Measurements from ENCODE around the gene ERGIC1.

Gene ERGIC1

GRCh38 chr5:172875505-172876279 lies 41.6 kb downstream of the ERGIC1 start:
- no peak for DNase-seq (ENCODE audit: low read depth)
- H3K4me3 ChIP-seq (replicated peaks; ENCODE audit: low read depth, low read length): no peak overlapping the region
- no peak for TF ChIP-seq CTCF (IDR thresholded peaks at IDR 0.05; ENCODE audit: low read length, missing control alignments)

- no peak for DNase-seq (ENCODE audit: low read depth)
- TF ChIP-seq CTCF (IDR thresholded peaks at IDR 0.05; ENCODE audit: low read length, missing control alignments): no peak
- H3K4me3 ChIP-seq (replicated peaks; ENCODE audit: low read depth, low read length): no peak overlapping the region
Measured at GRCh38 chr5:172876578-172876977, 42.5 kb downstream of the ERGIC1 start.

- TF ChIP-seq CTCF (IDR thresholded peaks at IDR 0.05; ENCODE audit: low read length, missing control alignments): no peak
- no peak for DNase-seq (ENCODE audit: low read depth)
- H3K4me3 ChIP-seq (replicated peaks; ENCODE audit: low read depth, low read length): no peak overlapping the region
Measured at GRCh38 chr5:172877466-172878260, 43.6 kb downstream of the ERGIC1 start.

- no peak for DNase-seq (ENCODE audit: low read depth)
- no peak for TF ChIP-seq CTCF (IDR thresholded peaks at IDR 0.05; ENCODE audit: low read length, missing control alignments)
- H3K4me3 ChIP-seq (replicated peaks; ENCODE audit: low read depth, low read length): no peak overlapping the region
Measured at GRCh38 chr5:172878585-172878932, 44.5 kb downstream of the ERGIC1 start.

- no peak overlapping the region for H3K4me3 ChIP-seq (replicated peaks; ENCODE audit: low read depth, low read length)
- no peak for TF ChIP-seq CTCF (IDR thresholded peaks at IDR 0.05; ENCODE audit: low read length, missing control alignments)
- no peak for DNase-seq (ENCODE audit: low read depth)
Measured at GRCh38 chr5:172878933-172879752, 45.1 kb downstream of the ERGIC1 start.

- DNase-seq (ENCODE audit: low read depth): peak; percentile 63
- H3K4me3 ChIP-seq (replicated peaks; ENCODE audit: low read depth, low read length): no peak overlapping the region
- no peak for TF ChIP-seq CTCF (IDR thresholded peaks at IDR 0.05; ENCODE audit: low read length, missing control alignments)
Measured at GRCh38 chr5:172881691-172882370, 47.8 kb downstream of the ERGIC1 start.

Data from fibroblast of pulmonary artery (primary cell).